Endodermal cell (in vitro differentiated cells): ENCODE measurements around the gene PARP9. TPM values are rescaled to one million over a fixed set of nuclear protein-coding genes. Genes with fewer than 3 reads are reported as not detected.
A peak's percentile ranks its signal among the peaks of the same experiment; 100 is the strongest.
"Not testable (repeated sequence)": the region's sequence is repeated elsewhere in the genome, so short reads cannot be mapped to it uniquely, and the experiment has no call there.

Experiments used
- DNase-seq: peaks from one replicate; pipeline ENCODE4 v3.0.0-alpha.2; 2017
- H3K27ac ChIP-seq: 2 replicates; pipeline ENCODE4 v1.5.1; 2013; ENCODE audit warnings: mild to moderate bottlenecking, low read depth, low read length, moderate library complexity
- H3K27me3 ChIP-seq: 2 replicates; pipeline ENCODE4 v1.6.1; 2013; ENCODE audit warnings: mild to moderate bottlenecking, low read length, moderate library complexity; ENCODE audit not compliant: insufficient read depth, control insufficient read depth, poor library complexity, severe bottlenecking
- H3K36me3 ChIP-seq: 2 replicates; pipeline ENCODE4 v1.7.0; 2013; ENCODE audit warnings: mild to moderate bottlenecking, low read length, moderate library complexity; ENCODE audit not compliant: control insufficient read depth, insufficient read depth
- H3K4me1 ChIP-seq: one replicate; pipeline ENCODE4 v1.7.0; 2013; ENCODE audit warnings: low read length; ENCODE audit not compliant: control insufficient read depth, insufficient read depth
- H3K4me3 ChIP-seq: 2 replicates; pipeline ENCODE4 v1.5.1; 2013; ENCODE audit warnings: mild to moderate bottlenecking, low read length, moderate library complexity
- H3K9ac ChIP-seq: 2 replicates; pipeline ENCODE4 v1.6.1; 2013; ENCODE audit warnings: mild to moderate bottlenecking, low read length, moderate library complexity; ENCODE audit not compliant: poor library complexity, severe bottlenecking; ENCODE audit errors: extremely low read depth
- H3K9me3 ChIP-seq: 2 replicates; pipeline ENCODE4 v1.6.1; 2013; ENCODE audit warnings: mild to moderate bottlenecking, low read length, moderate library complexity; ENCODE audit not compliant: control insufficient read depth
- H3K27ac Mint-ChIP-seq: 2 replicates; pipeline ENCODE4 v1.8.0; 2020; ENCODE audit warnings: mixed read lengths
- H3K27me3 Mint-ChIP-seq: 2 replicates; pipeline ENCODE4 v1.8.0; 2021; ENCODE audit warnings: mild to moderate bottlenecking, mixed read lengths; ENCODE audit not compliant: insufficient read depth
- H3K36me3 Mint-ChIP-seq: 2 replicates; pipeline ENCODE4 v1.8.0; 2020; ENCODE audit warnings: low read depth, mixed read lengths
- H3K4me1 Mint-ChIP-seq: 2 replicates; pipeline ENCODE4 v1.8.0; 2020; ENCODE audit warnings: mixed read lengths
- H3K4me3 Mint-ChIP-seq: 2 replicates; pipeline ENCODE4 v1.8.0; 2020; ENCODE audit warnings: mild to moderate bottlenecking, moderate library complexity, mixed read lengths
- H3K9me3 Mint-ChIP-seq: 2 replicates; pipeline ENCODE4 v1.8.0; 2020; ENCODE audit warnings: mild to moderate bottlenecking, mixed read lengths
- WGBS, 2 experiments: methylation state at CpG; one replicate each; pipeline versions ENCODE4 v1.1.5 to v1.1.7; 2013; ENCODE audit warnings: missing lambda C conversion rate in 2 of 2, mixed read lengths in 1 of 2; ENCODE audit not compliant: insufficient coverage in 1 of 2, insufficient read length in 1 of 2; 5-methylcytosine and 5-hydroxymethylcytosine counted together
- total RNA-seq, 2 donors: library from RNA; stranded (reverse); fragmentation: NEBNext Ultra II Directional in 1 of 2; extraction: Animal tissue kit (Norgen Biotek cat#: 25700) in 1 of 2; gene quantifications; 2 replicates in 1 of 2; 3 replicates in 1 of 2; pipeline ENCODE4 v1.2.1, GENCODE V29; 2021
- TF ChIP-seq, protein P1 (sequence below): fragments of 200-600 bp; sonication (generic); conservative IDR thresholded peaks from 2 replicates; pipeline ENCODE4 v1.5.0; 2021; ENCODE audit warnings: antibody characterized with exemption, mild to moderate bottlenecking

The PARP9 gene
- total RNA-seq, 2 donors from 2014 or later = 3.7 to 4.3 TPM

DNA sequence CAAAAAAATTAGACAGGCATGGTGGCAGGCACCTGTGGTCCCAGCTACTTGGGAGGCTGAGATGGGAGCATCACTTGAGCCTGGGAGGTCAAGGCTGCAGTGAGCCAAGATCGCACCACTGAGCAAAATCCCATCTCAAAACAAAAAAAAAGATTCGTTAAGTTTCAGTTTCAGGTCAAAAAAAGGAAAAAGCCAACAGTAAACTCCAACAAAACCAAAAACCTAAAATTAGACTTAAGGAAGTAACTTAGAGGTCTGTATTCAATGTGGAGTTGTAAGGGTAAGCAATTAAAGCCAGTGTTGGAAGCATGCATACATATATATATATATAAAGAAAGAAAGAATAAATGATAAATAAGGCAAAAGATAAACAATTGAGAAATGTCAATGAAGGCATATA, 61.2 kb downstream of the PARP9 start:
- DNase-seq = no peak
- H3K9ac ChIP-seq = no peak overlapping the region
- TF ChIP-seq, protein P1, sequence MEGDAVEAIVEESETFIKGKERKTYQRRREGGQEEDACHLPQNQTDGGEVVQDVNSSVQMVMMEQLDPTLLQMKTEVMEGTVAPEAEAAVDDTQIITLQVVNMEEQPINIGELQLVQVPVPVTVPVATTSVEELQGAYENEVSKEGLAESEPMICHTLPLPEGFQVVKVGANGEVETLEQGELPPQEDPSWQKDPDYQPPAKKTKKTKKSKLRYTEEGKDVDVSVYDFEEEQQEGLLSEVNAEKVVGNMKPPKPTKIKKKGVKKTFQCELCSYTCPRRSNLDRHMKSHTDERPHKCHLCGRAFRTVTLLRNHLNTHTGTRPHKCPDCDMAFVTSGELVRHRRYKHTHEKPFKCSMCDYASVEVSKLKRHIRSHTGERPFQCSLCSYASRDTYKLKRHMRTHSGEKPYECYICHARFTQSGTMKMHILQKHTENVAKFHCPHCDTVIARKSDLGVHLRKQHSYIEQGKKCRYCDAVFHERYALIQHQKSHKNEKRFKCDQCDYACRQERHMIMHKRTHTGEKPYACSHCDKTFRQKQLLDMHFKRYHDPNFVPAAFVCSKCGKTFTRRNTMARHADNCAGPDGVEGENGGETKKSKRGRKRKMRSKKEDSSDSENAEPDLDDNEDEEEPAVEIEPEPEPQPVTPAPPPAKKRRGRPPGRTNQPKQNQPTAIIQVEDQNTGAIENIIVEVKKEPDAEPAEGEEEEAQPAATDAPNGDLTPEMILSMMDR = no peak
- WGBS, 2 experiments = 92% methylated on average over 2 of the region's 2 CpGs; no CpG with 5 or more reads in 1 of the 2 experiments
- peaks cover 42% of the 10 kb centered on the region for H3K4me1 Mint-ChIP-seq
- no peaks in the 10 kb centered on the region for H3K9me3 Mint-ChIP-seq
- H3K36me3 Mint-ChIP-seq = peaks cover 7% of the 10 kb centered on the region
- no peaks in the 10 kb centered on the region for H3K36me3 ChIP-seq
- no peaks in the 10 kb centered on the region for H3K27me3 ChIP-seq
- peaks cover 8% of the 10 kb centered on the region for H3K4me1 ChIP-seq
- peaks cover 10% of the 10 kb centered on the region for H3K9me3 ChIP-seq
- H3K27ac Mint-ChIP-seq = no peak overlapping the region
- no peak overlapping the region for H3K27ac ChIP-seq
- no peak overlapping the region for H3K4me3 Mint-ChIP-seq
- no peak overlapping the region for H3K4me3 ChIP-seq
- H3K27me3 Mint-ChIP-seq = no peaks in the 10 kb centered on the region

DNA sequence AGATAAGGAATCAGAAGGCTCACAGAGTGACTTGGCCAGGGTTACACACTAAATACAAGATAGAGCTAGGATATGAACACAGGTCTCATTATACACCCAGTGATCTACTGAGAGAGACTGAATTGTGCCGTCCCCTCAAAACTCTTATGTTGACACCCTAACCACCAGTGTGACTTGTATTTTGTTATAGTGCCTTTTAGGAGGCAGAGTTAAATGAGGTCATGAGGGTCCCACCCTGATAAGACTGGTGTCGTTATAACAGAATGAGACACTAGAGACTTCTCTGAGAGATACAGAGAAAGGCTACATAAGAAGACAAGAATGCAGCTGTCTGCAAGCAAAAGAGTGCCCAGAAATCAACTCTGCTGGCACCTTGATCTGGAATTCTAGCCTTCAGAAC, 62.0 kb downstream of the PARP9 start:
- DNase-seq = no peak
- Histone ChIP-seq H3K9me3 (peaks cover 10% of the 10 kb centered on the region), H3K4me3 (no peak overlapping the region), H3K4me1 (peaks cover 8% of the 10 kb centered on the region), H3K27me3 (no peaks in the 10 kb centered on the region), H3K9ac (no peak overlapping the region), H3K27ac (no peak overlapping the region), H3K36me3 (no peaks in the 10 kb centered on the region)
- Mint-ChIP-seq H3K4me1 (peaks cover 44% of the 10 kb centered on the region), H3K36me3 (peaks cover 7% of the 10 kb centered on the region), H3K9me3 (no peaks in the 10 kb centered on the region), H3K27ac (no peak overlapping the region), H3K4me3 (no peak overlapping the region), H3K27me3 (no peaks in the 10 kb centered on the region)
- TF ChIP-seq, protein P1 = no peak
- 87 to 93% methylated on average over 1 to 2 of the region's 2 CpGs for whole genome bisulfite sequencing, 2 experiments

GRCh38 chr3:122500964-122501363, 63.1 kb downstream of the PARP9 start:
- not testable (repeated sequence) for H3K9me3 Mint-ChIP-seq, H3K4me3 ChIP-seq, H3K9ac ChIP-seq, H3K27me3 ChIP-seq, H3K4me1 ChIP-seq, H3K9me3 ChIP-seq, H3K36me3 ChIP-seq, H3K27me3 Mint-ChIP-seq, DNase-seq, H3K4me3 Mint-ChIP-seq, H3K27ac ChIP-seq, H3K27ac Mint-ChIP-seq
- Mint-ChIP-seq H3K4me1 (peaks cover 40% of the 10 kb centered on the region), H3K36me3 (peaks cover 12% of the 10 kb centered on the region)
- 87 to 93% methylated on average over 6 of the region's 6 CpGs for WGBS, 2 experiments

DNA sequence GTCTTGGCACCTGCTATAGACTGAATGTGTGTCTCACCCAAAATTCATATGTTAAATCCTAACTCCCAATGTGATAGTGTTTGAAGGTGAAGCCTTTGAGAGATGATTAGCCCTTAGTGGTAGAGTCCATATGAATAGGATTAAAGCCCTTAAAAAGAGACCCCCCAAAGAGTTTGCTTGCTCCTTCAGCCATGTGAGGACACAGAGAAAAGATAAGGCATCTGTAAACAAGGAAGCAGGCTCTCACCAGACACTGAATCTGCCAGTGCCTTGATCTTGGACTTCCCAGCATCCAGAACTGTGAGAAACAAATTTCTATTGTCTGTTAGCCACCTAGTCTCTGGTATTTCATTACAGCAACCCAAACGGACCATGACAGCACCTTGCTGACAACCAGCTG, 65.9 kb downstream of the PARP9 start:
- H3K9ac ChIP-seq = no peak overlapping the region
- no peak overlapping the region for H3K4me3 ChIP-seq
- 29% methylated on average over 1 of the region's 1 CpG; no CpG with 5 or more reads in 1 of the 2 experiments for WGBS, 2 experiments
- peaks cover 5% of the 10 kb centered on the region for H3K4me1 ChIP-seq
- DNase-seq = peak; percentile 53
- H3K27ac ChIP-seq = no peak overlapping the region
- H3K27me3 ChIP-seq = no peaks in the 10 kb centered on the region
- Mint-ChIP-seq H3K4me1 (peaks cover 36% of the 10 kb centered on the region), H3K36me3 (peaks cover 23% of the 10 kb centered on the region), H3K27me3 (no peaks in the 10 kb centered on the region), H3K9me3 (no peaks in the 10 kb centered on the region), H3K4me3 (no peak overlapping the region), H3K27ac (no peak overlapping the region)
- H3K36me3 ChIP-seq = peaks cover 29% of the 10 kb centered on the region
- no peaks in the 10 kb centered on the region for H3K9me3 ChIP-seq
- TF ChIP-seq, protein P1 = no peak
